ENCODE measurements around the gene MMP13.
"Not testable (repeated sequence)": the region's sequence is repeated elsewhere in the genome, so short reads cannot be mapped to it uniquely, and the experiment has no call there.

MMP13 gene

GRCh38 chr11:102936864-102937509 is 18.5 kb downstream of the MMP13 start:
- no peak for DNase-seq (ENCODE audit: low read depth in 1 of 2, low spot score in 1 of 2)

GRCh38 chr11:102935514-102935913 is 20.0 kb downstream of the MMP13 start:
- no peak for DNase-seq (ENCODE audit: low read depth in 1 of 2, low spot score in 1 of 2)

- no peak for DNase-seq (ENCODE audit: low read depth in 1 of 2, low spot score in 1 of 2)
These were observed 20.8 kb downstream of the MMP13 start for GRCh38 chr11:102934735-102935134.

GRCh38 chr11:102933627-102934026 is 21.9 kb downstream of the MMP13 start:
- DNase-seq (ENCODE audit: low read depth in 1 of 2, low spot score in 1 of 2): no peak

GRCh38 chr11:102932678-102933077 is 22.9 kb downstream of the MMP13 start:
- no peak for DNase-seq (ENCODE audit: low read depth in 1 of 2, low spot score in 1 of 2)

GRCh38 chr11:102930451-102930850 is 25.1 kb downstream of the MMP13 start:
- no peak for DNase-seq (ENCODE audit: low read depth in 1 of 2, low spot score in 1 of 2)

GRCh38 chr11:102929972-102930371 is 25.6 kb downstream of the MMP13 start:
- no peak for DNase-seq (ENCODE audit: low read depth in 1 of 2, low spot score in 1 of 2)

GRCh38 chr11:102929166-102929565 is 26.4 kb downstream of the MMP13 start:
- DNase-seq (ENCODE audit: low read depth in 1 of 2, low spot score in 1 of 2): no peak

- DNase-seq (ENCODE audit: low read depth in 1 of 2, low spot score in 1 of 2): no peak
These were observed 27.3 kb downstream of the MMP13 start for GRCh38 chr11:102928247-102928646.

- no peak for DNase-seq (ENCODE audit: low read depth in 1 of 2, low spot score in 1 of 2)
These were observed 27.9 kb downstream of the MMP13 start for GRCh38 chr11:102927624-102927990.

GRCh38 chr11:102926961-102927623 is 28.4 kb downstream of the MMP13 start:
- no peak for DNase-seq (ENCODE audit: low read depth in 1 of 2, low spot score in 1 of 2)

- DNase-seq (ENCODE audit: low read depth in 1 of 2, low spot score in 1 of 2): no peak
These were observed 29.0 kb downstream of the MMP13 start for GRCh38 chr11:102926517-102926916.

GRCh38 chr11:102925988-102926387 is 29.5 kb downstream of the MMP13 start:
- DNase-seq (ENCODE audit: low read depth in 1 of 2, low spot score in 1 of 2): no peak

- no peak for DNase-seq (ENCODE audit: low read depth in 1 of 2, low spot score in 1 of 2)
These were observed 30.6 kb downstream of the MMP13 start for GRCh38 chr11:102924851-102925380.

GRCh38 chr11:102921587-102922220 is 33.8 kb downstream of the MMP13 start:
- no peak for DNase-seq (ENCODE audit: low read depth in 1 of 2, low spot score in 1 of 2)

- no peak for DNase-seq (ENCODE audit: low read depth in 1 of 2, low spot score in 1 of 2)
These were observed 35.3 kb downstream of the MMP13 start for GRCh38 chr11:102920118-102920684.

GRCh38 chr11:102915044-102915375 is 40.5 kb downstream of the MMP13 start:
- DNase-seq (ENCODE audit: low read depth in 1 of 2, low spot score in 1 of 2): no peak

- DNase-seq (ENCODE audit: low read depth in 1 of 2, low spot score in 1 of 2): no peak
These were observed 41.1 kb downstream of the MMP13 start for GRCh38 chr11:102914238-102915043.

GRCh38 chr11:102912482-102912830 is 43.1 kb downstream of the MMP13 start:
- no peak for DNase-seq (ENCODE audit: low read depth in 1 of 2, low spot score in 1 of 2)

GRCh38 chr11:102911758-102912481 is 43.6 kb downstream of the MMP13 start:
- no peak for DNase-seq (ENCODE audit: low read depth in 1 of 2, low spot score in 1 of 2)

GRCh38 chr11:102905848-102906247 is 49.7 kb downstream of the MMP13 start:
- DNase-seq (ENCODE audit: low read depth in 1 of 2, low spot score in 1 of 2): not testable (repeated sequence)
